ENCODE data around the gene CLEC16A. TPM values are rescaled to one million over a fixed set of nuclear protein-coding genes. Genes with fewer than 3 reads are reported as not detected.

CLEC16A gene
- total RNA-seq, 1 donor from 2014 or later, result 58.1 TPM

DNA sequence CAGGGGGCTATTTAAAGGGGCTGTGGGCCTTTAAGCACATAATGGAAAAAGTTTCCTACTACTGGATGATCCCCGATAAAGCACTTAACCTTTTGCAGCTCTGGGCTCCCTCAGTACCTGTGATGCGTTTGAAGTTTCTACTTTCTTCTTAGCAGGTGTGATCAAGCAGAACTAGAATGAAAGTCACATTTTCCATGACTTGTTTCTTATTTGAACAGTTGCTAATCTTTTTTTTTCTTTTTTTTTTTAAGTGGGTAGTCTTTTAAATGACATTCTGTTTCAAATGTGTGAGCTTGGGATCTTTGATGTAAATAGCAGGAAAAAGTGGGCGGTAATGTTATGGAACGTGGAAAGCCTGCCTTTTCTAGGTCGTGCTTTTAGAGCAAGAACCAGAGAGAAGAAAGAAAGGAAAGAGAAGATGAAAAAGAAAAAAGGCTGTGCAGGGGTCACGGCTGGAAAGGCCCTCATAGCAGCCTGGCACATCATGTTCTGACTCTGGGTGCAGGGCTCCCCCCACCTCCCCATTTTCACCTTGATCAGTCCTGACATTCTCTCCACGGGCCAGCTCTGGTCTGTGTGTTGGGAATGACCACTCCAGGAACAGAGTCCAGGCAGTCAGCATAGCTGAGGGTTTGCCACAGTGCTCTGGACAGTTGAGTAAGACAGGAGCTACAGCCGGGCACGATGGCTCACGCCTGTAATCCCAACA lies 150.6 kb downstream of the CLEC16A start:
- peaks cover 22% of the 10 kb centered on the region for H3K4me1 Mint-ChIP-seq (ENCODE audit: unreplicated experiment)
- H3K27ac Mint-ChIP-seq (ENCODE audit: unreplicated experiment), result no peak overlapping the region
- no peak for DNase-seq (ENCODE audit: low spot score)
- no peak for TF ChIP-seq CTCF (IDR thresholded peaks at IDR 0.05; ENCODE audit: unreplicated experiment)
- H3K27me3 Mint-ChIP-seq (ENCODE audit: unreplicated experiment), result no peaks in the 10 kb centered on the region
- H3K4me3 Mint-ChIP-seq (ENCODE audit: unreplicated experiment), result no peak overlapping the region
- H3K9me3 Mint-ChIP-seq (ENCODE audit: unreplicated experiment), result no peaks in the 10 kb centered on the region
- peaks cover 17% of the 10 kb centered on the region for H3K36me3 Mint-ChIP-seq (ENCODE audit: low read depth, unreplicated experiment)

GRCh38 chr16:11095935-11096334 lies 151.6 kb downstream of the CLEC16A start:
- Mint-ChIP-seq H3K27ac (ENCODE audit: unreplicated experiment) (no peak overlapping the region), H3K36me3 (ENCODE audit: low read depth, unreplicated experiment) (peaks cover 17% of the 10 kb centered on the region), H3K4me1 (ENCODE audit: unreplicated experiment) (peaks cover 30% of the 10 kb centered on the region), H3K4me3 (ENCODE audit: unreplicated experiment) (no peak overlapping the region), H3K9me3 (ENCODE audit: unreplicated experiment) (no peaks in the 10 kb centered on the region), H3K27me3 (ENCODE audit: unreplicated experiment) (no peaks in the 10 kb centered on the region)
- no peak for DNase-seq (ENCODE audit: low spot score)
- no peak for TF ChIP-seq CTCF (IDR thresholded peaks at IDR 0.05; ENCODE audit: unreplicated experiment)

DNA sequence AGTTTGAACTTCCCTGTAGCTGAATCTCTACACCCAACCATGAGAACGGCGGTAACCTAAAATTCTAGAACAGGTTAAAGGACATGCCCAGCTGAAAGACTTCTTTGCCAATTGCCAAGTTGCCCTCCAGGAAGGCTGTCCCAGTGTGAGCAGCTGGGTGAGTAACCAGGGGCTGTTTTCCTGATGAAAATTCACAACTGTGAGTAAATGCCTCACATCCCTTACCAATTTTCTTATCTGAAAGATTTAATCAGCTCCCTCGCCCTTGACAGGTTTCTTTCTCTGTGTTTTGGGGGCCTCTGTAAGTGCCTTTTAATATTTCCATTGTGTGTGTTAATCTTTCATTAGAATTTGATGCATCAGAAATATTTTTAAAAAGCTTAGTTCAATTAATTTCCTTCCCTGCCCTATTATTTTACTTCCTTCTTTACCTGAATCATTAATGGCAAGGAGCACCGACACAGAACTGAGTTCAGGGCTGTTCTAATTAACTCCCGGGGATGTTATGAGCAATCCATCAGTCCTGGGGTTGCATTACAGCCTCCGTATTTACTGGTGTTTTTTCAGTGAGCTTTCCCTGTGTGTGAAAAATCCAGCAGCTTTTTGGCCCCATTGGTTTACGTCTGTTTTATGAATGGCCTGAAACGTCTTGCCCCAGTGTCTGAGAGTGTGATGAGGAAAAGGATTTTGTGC lies 152.9 kb downstream of the CLEC16A start:
- Mint-ChIP-seq H3K4me1 (ENCODE audit: unreplicated experiment) (peaks cover 35% of the 10 kb centered on the region), H3K27ac (ENCODE audit: unreplicated experiment) (no peak overlapping the region), H3K36me3 (ENCODE audit: low read depth, unreplicated experiment) (peaks cover 22% of the 10 kb centered on the region), H3K27me3 (ENCODE audit: unreplicated experiment) (no peaks in the 10 kb centered on the region), H3K4me3 (ENCODE audit: unreplicated experiment) (no peak overlapping the region), H3K9me3 (ENCODE audit: unreplicated experiment) (no peaks in the 10 kb centered on the region)
- no peak for TF ChIP-seq CTCF (IDR thresholded peaks at IDR 0.05; ENCODE audit: unreplicated experiment)
- DNase-seq (ENCODE audit: low spot score), result no peak

DNA sequence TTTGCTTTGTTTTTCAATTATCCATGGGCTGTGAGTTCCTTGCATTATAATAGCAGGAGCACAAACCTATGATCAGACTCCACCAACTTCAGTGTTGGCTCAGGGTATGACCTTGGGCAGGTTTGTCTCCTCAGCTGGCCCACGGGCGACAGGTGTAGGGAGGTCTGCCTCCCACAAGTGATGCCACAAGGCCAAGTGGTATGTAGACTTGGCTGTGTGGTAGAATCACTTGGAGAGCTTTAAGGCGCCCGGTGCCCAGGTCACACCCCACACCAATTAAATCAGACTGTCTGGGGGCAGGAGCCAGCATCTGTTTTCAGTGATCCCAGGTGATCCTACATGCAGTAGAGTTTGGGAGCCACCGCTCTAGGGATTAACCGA lies 153.4 kb downstream of the CLEC16A start:
- H3K4me1 Mint-ChIP-seq (ENCODE audit: unreplicated experiment), result peaks cover 30% of the 10 kb centered on the region
- TF ChIP-seq CTCF (IDR thresholded peaks at IDR 0.05; ENCODE audit: unreplicated experiment), result no peak
- H3K9me3 Mint-ChIP-seq (ENCODE audit: unreplicated experiment), result no peaks in the 10 kb centered on the region
- H3K27ac Mint-ChIP-seq (ENCODE audit: unreplicated experiment), result no peak overlapping the region
- peaks cover 21% of the 10 kb centered on the region for H3K36me3 Mint-ChIP-seq (ENCODE audit: low read depth, unreplicated experiment)
- no peak overlapping the region for H3K4me3 Mint-ChIP-seq (ENCODE audit: unreplicated experiment)
- no peaks in the 10 kb centered on the region for H3K27me3 Mint-ChIP-seq (ENCODE audit: unreplicated experiment)
- no peak for DNase-seq (ENCODE audit: low spot score)
